ENCODE data around the gene PRDM2. TPM values are rescaled to one million over a fixed set of nuclear protein-coding genes. Genes with fewer than 3 reads are reported as not detected.

PRDM2 gene
- polyA plus RNA-seq, 1 donor = 38.9 TPM

DNA sequence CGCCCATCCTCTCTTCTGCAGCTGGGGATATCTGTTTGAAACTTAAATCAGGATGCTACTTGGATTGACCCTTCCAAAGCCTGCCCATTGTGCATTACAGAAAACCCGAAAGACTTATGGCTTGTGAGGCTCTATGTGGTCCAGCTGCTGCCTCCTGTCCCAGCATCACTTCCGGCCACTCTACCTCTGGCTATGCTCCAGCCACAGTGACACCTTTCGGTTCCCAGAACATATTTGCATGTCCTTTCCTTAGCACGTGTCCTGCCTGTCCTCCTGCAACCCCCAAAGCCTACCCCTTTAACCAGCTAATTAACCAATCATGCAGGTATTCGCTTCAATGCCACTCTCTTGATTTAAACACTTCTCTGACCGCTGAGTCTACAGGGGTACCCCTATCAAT lies 167.6 kb downstream of the PRDM2 start:
- DNase-seq = no peak

DNA sequence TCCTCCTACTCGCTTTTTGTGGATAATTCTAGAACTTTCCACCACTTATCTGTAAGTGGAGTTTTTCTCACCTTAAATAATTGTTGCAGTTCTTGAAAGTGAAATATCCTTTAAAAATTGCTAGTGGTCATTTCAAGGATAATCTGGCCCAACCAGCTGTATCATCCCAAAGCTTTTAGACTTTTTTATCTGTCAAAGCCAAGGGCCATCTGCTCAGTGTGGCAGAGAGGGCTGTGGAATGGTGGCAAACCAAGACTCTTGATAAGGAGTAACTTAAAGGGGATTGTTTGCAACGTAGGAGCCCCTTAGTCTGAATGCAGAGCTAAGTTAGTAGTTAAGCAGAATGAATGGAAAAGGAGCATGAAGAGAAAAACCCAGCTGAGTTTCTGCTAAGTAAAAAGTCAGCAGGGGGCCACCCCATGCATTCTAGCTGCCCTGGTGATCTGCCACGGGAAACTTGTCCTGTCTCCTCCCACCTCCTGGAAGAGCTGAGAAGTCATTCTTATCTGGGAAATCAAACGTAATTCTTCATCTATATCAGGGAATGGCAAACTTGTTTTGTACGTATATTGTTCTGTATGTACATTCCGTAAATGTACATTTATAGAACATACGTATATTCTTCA lies 169.3 kb downstream of the PRDM2 start:
- no peak for DNase-seq

DNA sequence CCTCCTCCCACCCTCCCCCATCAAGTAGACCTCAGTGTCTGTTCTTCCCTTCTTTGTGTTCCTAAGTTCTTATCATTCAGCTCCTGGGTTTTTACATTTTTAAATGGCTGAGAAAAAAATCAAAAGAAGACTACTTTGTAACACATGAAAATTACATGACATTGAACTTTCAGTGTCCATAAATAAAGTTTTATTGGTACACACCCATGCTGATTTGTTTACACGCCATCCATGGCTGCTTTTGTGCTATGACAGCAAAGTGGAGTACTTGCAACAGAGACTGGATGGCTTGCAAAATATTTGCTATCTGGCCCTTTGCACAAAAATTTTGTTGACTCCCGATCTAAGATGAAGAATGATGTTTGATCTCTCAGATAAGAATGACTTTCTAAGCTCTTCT lies 171.4 kb downstream of the PRDM2 start:
- DNase-seq = no peak

DNA sequence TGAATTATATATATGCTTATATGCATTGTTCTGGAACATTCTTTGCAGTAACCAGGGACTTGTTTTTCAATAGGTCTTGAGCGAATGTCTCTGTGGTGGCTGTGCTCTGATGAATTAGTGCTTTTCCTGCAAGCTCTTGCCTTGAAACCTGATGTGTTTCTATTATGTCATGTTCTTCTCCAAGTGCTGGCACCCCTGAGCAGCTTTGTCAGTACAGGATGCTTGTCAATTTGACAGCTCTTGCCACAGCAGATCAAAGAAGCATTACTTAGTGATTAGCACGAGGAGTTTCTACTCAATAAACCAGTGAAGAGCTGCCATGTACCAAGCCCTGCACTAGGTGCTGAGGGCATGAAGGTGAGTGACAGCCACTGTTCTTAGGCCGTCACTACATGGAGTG lies 171.9 kb downstream of the PRDM2 start:
- no peak for DNase-seq

GRCh38 chr1:13873032-13873431 lies 173.0 kb downstream of the PRDM2 start:
- no peak for DNase-seq

Other genes starting within 250 kb of the PRDM2 start
- 31.8 TPM for gene LRRC38, start 186.2 kb upstream of the PRDM2 start, polyA plus RNA-seq (ENCODE audit: insufficient read length)
- 29.8 TPM for gene PDPN, start 116.4 kb upstream of the PRDM2 start, polyA plus RNA-seq (ENCODE audit: insufficient read length)

Measured in hindlimb muscle (tissue), 1 donor.